Measurements from ENCODE around the gene NR3C2.

Gene NR3C2

DNA sequence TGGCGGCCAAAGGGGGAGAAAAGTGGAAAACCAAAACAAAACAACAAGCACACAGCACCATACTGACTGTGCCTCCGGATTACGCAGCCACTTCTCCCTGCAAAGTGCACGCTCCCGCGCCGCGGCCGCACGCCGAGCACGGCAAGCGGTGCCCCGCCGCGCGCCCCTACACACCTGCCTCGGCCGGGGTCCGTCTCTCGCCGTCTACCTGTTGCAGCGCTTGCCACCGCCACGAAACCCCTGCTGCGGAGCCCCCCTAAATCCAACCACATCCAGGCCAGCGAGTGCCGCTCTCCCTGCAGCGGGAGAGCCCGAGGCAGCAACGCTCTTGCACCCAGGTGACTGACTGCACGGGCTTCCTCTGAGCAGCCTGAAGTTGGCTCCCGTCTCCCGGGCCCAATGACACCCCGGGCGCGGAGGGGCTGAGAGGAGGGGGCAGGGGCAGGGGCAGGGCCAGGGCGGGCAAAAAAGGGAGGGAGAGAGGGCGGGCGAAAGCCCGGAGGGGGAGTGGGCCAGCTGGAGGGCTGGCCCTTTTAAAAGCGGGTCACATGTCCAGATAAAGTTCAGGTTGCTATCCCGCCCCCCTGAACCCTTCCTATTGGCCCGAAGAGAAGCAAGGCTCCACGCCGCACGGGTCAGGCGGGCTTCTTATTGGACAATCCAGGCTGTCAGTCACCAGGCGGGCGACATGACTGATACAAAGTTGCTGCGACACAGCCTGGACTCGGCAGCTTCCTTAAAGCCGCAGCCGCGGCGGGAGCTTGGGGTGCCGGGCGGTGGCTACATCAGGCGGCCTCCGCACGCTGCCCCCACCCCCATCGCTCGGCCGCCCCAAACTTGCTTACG, at the start of gene NR3C2:
Gene NR3C2 (minus strand): TSS at position 429 of the 846 bp plus-strand sequence.
- DNase-seq = peak; percentile 98

GRCh38 chr4:148487181-148487580, 45.0 kb upstream of the NR3C2 start:
- no peak for DNase-seq

DNA sequence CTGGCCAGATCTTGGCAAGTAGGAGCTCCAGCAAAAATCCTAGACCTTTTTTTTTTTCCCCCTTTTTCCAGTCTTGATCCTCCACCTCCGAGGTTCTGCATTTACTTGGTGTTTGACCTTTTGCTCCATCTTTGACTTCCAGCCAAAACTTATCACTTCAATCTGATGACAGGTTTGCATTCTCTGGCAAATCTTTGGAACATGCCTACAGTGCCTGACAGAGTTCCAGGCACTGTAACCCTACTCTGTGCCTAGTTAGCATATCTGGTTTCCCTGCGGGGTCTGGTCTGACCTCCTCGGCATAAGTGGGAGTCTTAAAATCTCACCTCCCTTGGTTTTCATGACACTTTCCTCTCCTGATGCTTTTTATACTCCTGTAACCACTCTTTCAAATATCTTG, 39.4 kb upstream of the NR3C2 start:
- DNase-seq = no peak

- DNase-seq = no peak
Observed at GRCh38 chr4:148477276-148477675, 35.1 kb upstream of the NR3C2 start.

GRCh38 chr4:148469938-148470337, 27.7 kb upstream of the NR3C2 start:
- no peak for DNase-seq

DNA sequence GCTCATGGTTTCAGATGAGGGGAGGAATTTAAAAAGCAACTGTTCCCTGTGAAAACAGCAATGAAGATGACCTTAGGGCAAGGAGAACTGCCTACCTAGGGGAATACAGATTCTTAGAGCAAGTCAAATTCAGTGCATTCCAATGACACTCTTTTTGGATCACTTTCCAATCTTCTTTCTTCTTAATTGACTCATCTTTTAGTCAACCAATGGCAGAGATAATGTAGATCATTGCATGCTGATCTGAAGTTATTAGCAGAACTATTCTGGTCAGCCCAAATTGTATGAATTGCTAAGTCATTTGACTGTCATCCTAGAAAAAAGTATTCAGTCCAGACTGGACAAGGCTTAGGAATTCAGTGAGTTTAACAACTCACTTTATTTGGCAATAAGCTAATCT, 12.6 kb upstream of the NR3C2 start:
- DNase-seq = no peak

- DNase-seq = no peak
Observed at GRCh38 chr4:148453833-148454232, 11.6 kb upstream of the NR3C2 start.

DNA sequence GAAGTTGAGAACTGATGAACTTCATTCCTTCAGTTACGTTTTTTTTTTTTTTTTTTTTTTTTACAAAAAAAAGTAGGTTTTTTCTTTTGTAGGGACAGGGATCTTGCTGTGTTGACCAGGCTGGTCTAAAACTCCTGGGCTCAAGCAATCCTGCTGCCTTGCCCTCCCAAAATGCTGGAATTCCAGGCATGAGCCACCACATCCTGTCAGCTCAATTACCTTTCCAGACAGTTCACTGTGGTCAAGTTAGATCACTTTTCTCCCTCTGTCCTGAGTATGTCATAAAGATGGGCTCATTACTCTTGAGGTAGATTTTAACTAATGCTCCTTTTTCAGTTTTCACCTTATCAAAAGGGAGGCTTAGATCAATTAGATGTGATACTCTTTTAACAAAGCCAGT, 10.8 kb upstream of the NR3C2 start:
- no peak for DNase-seq

GRCh38 chr4:148449921-148450320, 7.7 kb upstream of the NR3C2 start:
- DNase-seq = no peak

GRCh38 chr4:148448141-148448540, 5.9 kb upstream of the NR3C2 start:
- no peak for DNase-seq

GRCh38 chr4:148447681-148448080, 5.5 kb upstream of the NR3C2 start:
- DNase-seq = no peak

- DNase-seq = peak; percentile 12
Observed at GRCh38 chr4:148445860-148446330, 3.7 kb upstream of the NR3C2 start.

DNA sequence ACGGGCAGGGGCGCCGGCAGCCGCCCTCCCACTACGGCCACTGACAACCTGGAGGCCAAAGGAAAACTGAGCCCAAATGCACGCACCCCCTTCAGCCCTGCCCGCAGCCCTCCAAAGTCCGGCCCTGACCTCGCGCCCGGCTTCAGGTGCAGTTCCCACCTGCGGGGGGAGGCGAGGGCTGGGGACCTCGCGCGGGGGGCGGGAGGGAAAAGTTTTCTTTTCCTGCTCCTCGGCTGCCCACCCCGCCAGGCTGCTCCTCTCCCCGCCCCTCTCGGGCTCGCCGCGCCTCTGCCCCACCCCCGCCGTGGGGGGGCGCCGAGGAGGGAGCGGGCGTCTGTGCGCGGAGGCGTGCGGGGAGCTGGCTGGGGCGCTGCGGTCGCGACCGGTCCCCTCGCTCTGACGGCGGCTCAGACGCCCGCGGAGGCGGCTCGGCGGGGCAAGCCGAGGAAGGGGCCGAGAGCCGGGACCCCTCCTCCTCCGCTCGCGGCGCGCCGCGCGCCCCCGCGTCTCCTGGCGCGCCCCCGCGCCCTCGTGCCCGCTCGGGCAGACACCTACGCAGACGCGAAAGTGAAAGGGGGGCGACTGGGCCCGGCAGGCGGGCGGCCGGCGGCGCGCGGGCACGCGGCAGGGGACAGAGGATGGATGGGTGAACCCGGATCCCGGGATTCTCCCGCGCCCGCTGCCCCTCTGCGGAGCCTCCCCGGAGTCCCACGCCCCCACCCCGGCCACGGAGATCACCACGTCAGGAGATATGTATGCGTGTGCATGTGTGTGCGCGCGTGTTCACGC, 3.1 kb upstream of the NR3C2 start:
- DNase-seq = peak; percentile 40

DNA sequence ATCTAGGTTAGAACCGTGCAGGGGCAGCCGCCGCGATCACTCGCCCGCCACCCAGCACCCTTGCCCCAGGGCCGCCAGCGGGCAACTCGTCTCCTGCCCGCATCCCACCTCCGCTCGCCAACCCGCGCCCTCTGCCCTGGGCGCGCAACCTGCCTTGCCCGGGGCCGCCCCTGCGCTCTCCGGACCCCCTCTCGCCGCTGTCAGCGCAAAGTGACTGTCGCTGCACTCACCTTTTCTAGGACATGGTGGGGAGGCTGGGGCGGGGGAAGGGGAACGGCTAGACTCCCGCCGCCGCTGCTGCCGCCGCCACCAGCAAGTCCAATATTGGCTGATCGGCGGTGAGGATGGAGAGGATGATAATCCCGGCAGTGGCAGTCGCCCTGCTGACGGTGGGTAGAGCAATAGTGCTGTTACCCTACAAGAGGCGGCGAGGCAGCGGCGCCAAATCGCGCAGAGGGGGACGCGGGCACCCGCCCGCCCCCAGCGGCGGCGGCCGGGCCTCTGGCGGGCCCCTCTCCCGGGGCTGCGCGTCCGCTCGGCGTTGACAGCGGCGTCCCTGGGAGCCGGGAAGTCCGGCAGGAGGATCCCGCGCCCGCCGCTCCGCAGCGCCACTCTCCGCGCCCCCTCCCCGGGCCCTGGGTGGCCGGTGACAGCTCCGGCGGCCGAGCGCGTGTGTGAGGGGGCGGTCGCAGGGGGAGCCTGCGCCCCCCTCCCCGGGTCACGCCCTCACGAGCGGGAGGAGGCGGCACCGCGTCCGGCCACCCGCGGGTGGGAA, 2.3 kb upstream of the NR3C2 start:
- DNase-seq = peak; percentile 17

DNA sequence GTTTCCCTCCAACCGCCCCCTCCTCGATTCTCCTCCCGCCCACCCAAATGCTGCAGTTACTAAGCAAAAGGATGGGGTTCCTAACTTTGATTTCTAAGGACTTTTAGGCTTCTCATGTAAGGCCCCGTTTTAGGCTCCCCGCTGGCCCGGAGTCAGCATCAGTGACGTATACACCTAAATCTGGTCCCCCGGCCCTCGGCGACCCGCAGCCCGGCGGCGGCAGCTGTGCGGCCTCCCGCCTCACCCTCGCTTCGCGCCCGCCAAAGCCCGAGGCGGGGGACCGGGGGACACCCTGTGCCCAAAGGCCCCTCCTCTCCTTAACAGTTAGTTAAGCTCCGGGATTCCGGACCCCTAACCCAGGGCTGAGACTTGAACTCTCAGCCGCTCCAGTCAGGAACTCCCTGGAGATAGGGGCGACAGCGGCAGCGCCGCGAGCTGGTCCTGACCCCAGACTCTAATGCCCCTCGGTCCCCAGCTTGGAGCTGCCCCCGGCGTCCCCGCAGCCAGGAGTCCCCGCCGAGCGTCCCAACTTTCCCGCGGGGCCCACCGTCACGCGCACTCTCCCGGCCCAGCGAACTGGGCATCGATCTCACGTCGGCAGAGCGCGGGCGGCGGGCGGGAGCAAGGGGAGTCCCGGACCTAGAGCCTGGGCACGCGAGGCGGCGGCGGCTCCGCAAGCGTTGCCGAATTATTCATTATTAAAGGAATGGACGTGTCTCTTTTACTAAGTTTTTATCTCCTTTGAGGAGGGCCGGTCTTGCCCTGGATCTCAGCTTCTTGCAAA, 1.5 kb upstream of the NR3C2 start:
- DNase-seq = peak; percentile 16

- DNase-seq = no peak
Observed at GRCh38 chr4:148442832-148443511, 758 bp upstream of the NR3C2 start.

GRCh38 chr4:148441624-148441985, 609 bp downstream of the NR3C2 start:
- DNase-seq = no peak

GRCh38 chr4:148438047-148438446, 4.2 kb downstream of the NR3C2 start:
- DNase-seq = no peak

GRCh38 chr4:148437439-148437838, 4.8 kb downstream of the NR3C2 start:
- DNase-seq = no peak

DNA sequence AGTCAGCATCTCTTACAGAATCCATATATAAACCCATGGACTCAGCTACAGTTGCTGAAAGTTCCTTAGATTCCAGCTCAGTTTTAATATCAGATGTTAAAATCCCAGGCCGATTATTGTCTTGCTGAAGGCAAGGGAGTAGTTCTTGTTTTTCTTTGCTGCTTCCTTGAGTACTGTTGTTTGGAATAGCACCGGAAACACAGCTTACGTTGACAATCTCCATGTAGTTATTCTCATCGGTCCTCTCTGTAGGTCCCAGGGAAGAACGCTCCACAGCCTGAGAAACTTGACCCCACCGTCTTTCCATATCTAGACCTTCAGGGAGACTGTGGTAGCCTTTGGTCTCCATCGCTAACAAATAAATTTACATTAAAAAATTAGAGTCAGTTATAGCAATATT, 5.7 kb downstream of the NR3C2 start:
- no peak for DNase-seq

- no peak for DNase-seq
Observed at GRCh38 chr4:148435654-148436406, 6.4 kb downstream of the NR3C2 start.
